Measurements from ENCODE around the gene VPS13A. TPM values are rescaled to one million over a fixed set of nuclear protein-coding genes. Genes with fewer than 3 reads are reported as not detected.

Gene VPS13A
- total and polyA plus RNA-seq, 2 of the 13 experiments (the other 11 are each of a cell fraction or from before 2014, with no cell fraction given): 20.4 to 20.7 TPM

GRCh38 chr9:77210116-77210515 lies 32.8 kb downstream of the VPS13A start (continued):
- no peak for TF ChIP-seq ZNF749 (CRISPR knock-in tag; IDR thresholded peaks at IDR 0.05; ENCODE audit: borderline replicate concordance)
- no peak for TF ChIP-seq ZNF761 (CRISPR knock-in tag; conservative IDR thresholded peaks at IDR 0.05)
- TF ChIP-seq HBP1 (CRISPR knock-in tag; IDR thresholded peaks at IDR 0.05; ENCODE audit: low read depth): no peak
- no peak for TF ChIP-seq GABPB1 (CRISPR knock-in tag; IDR thresholded peaks at IDR 0.05)
- no peak for TF ChIP-seq ZNF589 (CRISPR knock-in tag; conservative IDR thresholded peaks at IDR 0.05)
- TF ChIP-seq, protein P1, sequence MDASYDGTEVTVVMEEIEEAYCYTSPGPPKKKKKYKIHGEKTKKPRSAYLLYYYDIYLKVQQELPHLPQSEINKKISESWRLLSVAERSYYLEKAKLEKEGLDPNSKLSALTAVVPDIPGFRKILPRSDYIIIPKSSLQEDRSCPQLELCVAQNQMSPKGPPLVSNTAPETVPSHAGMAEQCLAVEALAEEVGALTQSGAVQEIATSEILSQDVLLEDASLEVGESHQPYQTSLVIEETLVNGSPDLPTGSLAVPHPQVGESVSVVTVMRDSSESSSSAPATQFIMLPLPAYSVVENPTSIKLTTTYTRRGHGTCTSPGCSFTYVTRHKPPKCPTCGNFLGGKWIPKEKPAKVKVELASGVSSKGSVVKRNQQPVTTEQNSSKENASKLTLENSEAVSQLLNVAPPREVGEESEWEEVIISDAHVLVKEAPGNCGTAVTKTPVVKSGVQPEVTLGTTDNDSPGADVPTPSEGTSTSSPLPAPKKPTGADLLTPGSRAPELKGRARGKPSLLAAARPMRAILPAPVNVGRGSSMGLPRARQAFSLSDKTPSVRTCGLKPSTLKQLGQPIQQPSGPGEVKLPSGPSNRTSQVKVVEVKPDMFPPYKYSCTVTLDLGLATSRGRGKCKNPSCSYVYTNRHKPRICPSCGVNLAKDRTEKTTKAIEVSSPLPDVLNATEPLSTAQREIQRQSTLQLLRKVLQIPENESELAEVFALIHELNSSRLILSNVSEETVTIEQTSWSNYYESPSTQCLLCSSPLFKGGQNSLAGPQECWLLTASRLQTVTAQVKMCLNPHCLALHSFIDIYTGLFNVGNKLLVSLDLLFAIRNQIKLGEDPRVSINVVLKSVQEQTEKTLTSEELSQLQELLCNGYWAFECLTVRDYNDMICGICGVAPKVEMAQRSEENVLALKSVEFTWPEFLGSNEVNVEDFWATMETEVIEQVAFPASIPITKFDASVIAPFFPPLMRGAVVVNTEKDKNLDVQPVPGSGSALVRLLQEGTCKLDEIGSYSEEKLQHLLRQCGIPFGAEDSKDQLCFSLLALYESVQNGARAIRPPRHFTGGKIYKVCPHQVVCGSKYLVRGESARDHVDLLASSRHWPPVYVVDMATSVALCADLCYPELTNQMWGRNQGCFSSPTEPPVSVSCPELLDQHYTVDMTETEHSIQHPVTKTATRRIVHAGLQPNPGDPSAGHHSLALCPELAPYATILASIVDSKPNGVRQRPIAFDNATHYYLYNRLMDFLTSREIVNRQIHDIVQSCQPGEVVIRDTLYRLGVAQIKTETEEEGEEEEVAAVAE (CRISPR knock-in tag; IDR thresholded peaks at IDR 0.05; ENCODE audit: borderline replicate concordance): no peak
- TF ChIP-seq, protein P2, sequence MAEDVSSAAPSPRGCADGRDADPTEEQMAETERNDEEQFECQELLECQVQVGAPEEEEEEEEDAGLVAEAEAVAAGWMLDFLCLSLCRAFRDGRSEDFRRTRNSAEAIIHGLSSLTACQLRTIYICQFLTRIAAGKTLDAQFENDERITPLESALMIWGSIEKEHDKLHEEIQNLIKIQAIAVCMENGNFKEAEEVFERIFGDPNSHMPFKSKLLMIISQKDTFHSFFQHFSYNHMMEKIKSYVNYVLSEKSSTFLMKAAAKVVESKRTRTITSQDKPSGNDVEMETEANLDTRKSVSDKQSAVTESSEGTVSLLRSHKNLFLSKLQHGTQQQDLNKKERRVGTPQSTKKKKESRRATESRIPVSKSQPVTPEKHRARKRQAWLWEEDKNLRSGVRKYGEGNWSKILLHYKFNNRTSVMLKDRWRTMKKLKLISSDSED (CRISPR knock-in tag; IDR thresholded peaks at IDR 0.05): no peak
- no peak for TF ChIP-seq SNRNP70 (IDR thresholded peaks at IDR 0.05; ENCODE audit: low read depth, low read length)
- no peak for TF ChIP-seq PCBP1 (IDR thresholded peaks at IDR 0.05; ENCODE audit: borderline replicate concordance, low read depth, low read length)
- TF ChIP-seq ZBTB7B (CRISPR knock-in tag; IDR thresholded peaks at IDR 0.05): no peak
- no peak for TF ChIP-seq CENPT (CRISPR knock-in tag; IDR thresholded peaks at IDR 0.05; ENCODE audit: low read depth)

Data from HepG2 (cell line).